K562 (cell line): ENCODE results near the gene IREB2. TPM values are rescaled to one million over a fixed set of nuclear protein-coding genes. Genes with fewer than 3 reads are reported as not detected.
A peak's percentile ranks its signal among the peaks of the same experiment; 100 is the strongest.

ENCODE experiments used
- ATAC-seq: fragments of 200-7000 bp; cut with Tn5 transposase; 3 replicates; pipeline ENCODE4 v1.9.1; 2020; ENCODE audit warnings: moderate library complexity
- BruUV-seq: library from RNA; stranded (reverse); fragments of 400-500 nt; replicated peaks from 2 replicates; lab custom pipeline; 2021; lab: Mats Ljungman, UMichigan
- CTCF ChIA-PET: fragments of 300-600 bp; formaldehyde crosslinking; extraction: SDS; loops from one replicate; lab custom pipeline; 2021; ENCODE audit warnings: low intra/inter-chr PET ratio; lab: Yijun Ruan, JAX
- POLR2A ChIA-PET: fragments of 300-600, 350-650 bp; sonication (Branson Sonifier 250); formaldehyde crosslinking; extraction: SDS; loops from one replicate; lab custom pipeline; 2021; ENCODE audit warnings: antibody characterized with exemption, inconsistent platforms; lab: Yijun Ruan, JAX
- DNase-seq, 4 experiments: peaks; one replicate each; pipeline versions ENCODE4 v3.0.0 to v3.0.0-alpha.2; 2011 to 2018; ENCODE audit warnings: low spot score in 3 of 4, mixed read lengths in 3 of 4; ENCODE audit errors: extremely low read depth in 1 of 4
- FAIRE-seq: peaks from 2 replicates; lab custom pipeline; 2011; peaks lifted over from hg19 to GRCh38; lab: Jason Lieb, UNC
- H2AFZ ChIP-seq: 2 replicates; pipeline ENCODE4 v1.6.0; 2011; ENCODE audit warnings: low read depth, low read length, control low read depth, inconsistent platforms
- H3K27ac ChIP-seq: fragments of 200-600 bp; 3 replicates; pipeline ENCODE4 v1.8.0; 2011; ENCODE audit warnings: low read depth, mild to moderate bottlenecking, control low read depth, inconsistent platforms, low read length, moderate library complexity, mixed read lengths; ENCODE audit errors: extremely low read depth
- H3K27me3 ChIP-seq, 2 experiments: fragments of 300-600 bp in 1 of 2; 2 replicates in 1 of 2; 3 replicates in 1 of 2; pipeline versions ENCODE4 v1.6.0 to v1.8.0; 2011; ENCODE audit warnings: inconsistent platforms in 2 of 2, low read length in 2 of 2, mild to moderate bottlenecking in 1 of 2, mixed read lengths in 1 of 2, moderate library complexity in 1 of 2; ENCODE audit not compliant: control insufficient read depth in 2 of 2, insufficient read depth in 2 of 2
- H3K36me3 ChIP-seq: fragments of 300-600 bp; 3 replicates; pipeline ENCODE4 v1.8.0; 2011; ENCODE audit warnings: mild to moderate bottlenecking, low read length, inconsistent platforms; ENCODE audit not compliant: control insufficient read depth, insufficient read depth
- H3K4me1 ChIP-seq, 2 experiments: fragments of 200-600 bp in 1 of 2; replicated peaks in 1 of 2; 2 replicates in 1 of 2; 3 replicates in 1 of 2; pipeline versions ENCODE4 v1.5.1 to v1.8.0; 2011; ENCODE audit warnings: inconsistent platforms in 2 of 2, low read length in 2 of 2, mild to moderate bottlenecking in 1 of 2, mixed read lengths in 1 of 2, moderate library complexity in 1 of 2; ENCODE audit not compliant: control insufficient read depth in 2 of 2, insufficient read depth in 2 of 2
- H3K4me2 ChIP-seq: 2 replicates; pipeline ENCODE4 v1.6.1; 2011; ENCODE audit warnings: low read length, control low read depth, inconsistent platforms, mixed read lengths; ENCODE audit not compliant: insufficient read depth
- H3K4me3 ChIP-seq: fragments of 200-600 bp; sonication (generic), shearing (Covaris generic); 2 replicates; pipeline ENCODE4 v1.5.1; 2016; ENCODE audit warnings: control low read depth, inconsistent platforms
- H3K79me2 ChIP-seq: fragments of 200-600 bp; 3 replicates; pipeline ENCODE4 v1.8.0; 2011; ENCODE audit warnings: low read length, inconsistent platforms; ENCODE audit not compliant: control insufficient read depth, insufficient read depth
- H3K9ac ChIP-seq, 2 experiments: 2 replicates each; pipeline versions ENCODE4 v1.6.0 to v1.6.1; 2011; ENCODE audit warnings: low read depth in 2 of 2, low read length in 2 of 2, control low read depth in 1 of 2, inconsistent platforms in 1 of 2, mild to moderate bottlenecking in 1 of 2, mixed read lengths in 1 of 2; ENCODE audit not compliant: insufficient read depth in 1 of 2
- H3K9me1 ChIP-seq: one replicate; pipeline ENCODE4 v1.6.0; 2011; ENCODE audit warnings: inconsistent platforms, mild to moderate bottlenecking, low read length, moderate library complexity; ENCODE audit not compliant: control insufficient read depth, insufficient read depth
- H3K9me3 ChIP-seq: replicated peaks from 2 replicates; pipeline ENCODE4 v1.5.1; 2011; ENCODE audit warnings: low read depth, low read length, inconsistent platforms; ENCODE audit not compliant: control insufficient read depth, insufficient read depth
- H4K20me1 ChIP-seq: replicated peaks from 2 replicates; pipeline ENCODE4 v1.6.1; 2011; ENCODE audit warnings: low read length, inconsistent platforms, mixed read lengths; ENCODE audit not compliant: control insufficient read depth, insufficient read depth
- CHD2 ChIP-seq: IDR thresholded peaks from 2 replicates; pipeline ENCODE4 v1.6.1; 2011; ENCODE audit warnings: low read depth, low read length
- EHMT2 ChIP-seq: fragments of 450-650 bp; IDR thresholded peaks from 2 replicates; pipeline ENCODE4 v1.6.1; 2018; ENCODE audit warnings: antibody characterized with exemption
- GATAD2B ChIP-seq: fragments of 450-650 bp; IDR thresholded peaks from 2 replicates; pipeline ENCODE4 v1.6.1; 2017; ENCODE audit warnings: mild to moderate bottlenecking, borderline replicate concordance
- HNRNPH1 ChIP-seq: fragments of 200-400 bp; formaldehyde crosslinking; optimal IDR thresholded peaks from 2 replicates; pipeline ENCODE3; 2017; ENCODE audit warnings: low read depth, mild to moderate bottlenecking, low read length, moderate library complexity
- HNRNPK ChIP-seq: fragments of 200-400 bp; formaldehyde crosslinking; IDR thresholded peaks from one replicate; pipeline ENCODE4 v1.6.1; 2018; ENCODE audit warnings: mild to moderate bottlenecking, low read depth, low read length; ENCODE audit not compliant: poor library complexity, severe bottlenecking
- SRSF3 ChIP-seq: fragments of 200-400 bp; formaldehyde crosslinking; IDR thresholded peaks from 2 replicates; pipeline ENCODE4 v1.6.1; 2016; ENCODE audit warnings: mild to moderate bottlenecking, low read length, moderate library complexity; ENCODE audit not compliant: insufficient read depth
- U2AF1 ChIP-seq: fragments of 200-400 bp; formaldehyde crosslinking; optimal IDR thresholded peaks from 2 replicates; pipeline ENCODE3; 2017; ENCODE audit warnings: mild to moderate bottlenecking, low read depth, low read length, moderate library complexity
- ZBTB17 ChIP-seq: fragments of 450-650 bp; formaldehyde crosslinking; IDR thresholded peaks from 2 replicates; pipeline ENCODE4 v1.4.0; 2020; ENCODE audit warnings: mild to moderate bottlenecking
- ZKSCAN8 ChIP-seq: fragments of 200-800 bp; sonication (Bioruptor generic); IDR thresholded peaks from 2 replicates; pipeline ENCODE4 v1.6.1; 2016; ENCODE audit warnings: missing genetic modification characterization, missing compliant biosample characterization
- WGBS: fragments of 100-300 bp; shearing (Covaris generic); methylation state at CpG from one replicate; pipeline ENCODE4 v1.1.6; 2016; ENCODE audit warnings: low coverage, mixed read lengths; ENCODE audit not compliant: insufficient coverage; ENCODE audit errors: missing lambda C conversion rate; 5-methylcytosine and 5-hydroxymethylcytosine counted together
- in situ Hi-C: fragments of 300-500 bp; cut with MboI; formaldehyde crosslinking; loops from 4 replicates; pipeline ENCODE4 v1.15.0; 2018; ENCODE audit warnings: inconsistent platforms, mixed read lengths
- intact Hi-C: fragments of 100-400 bp; cut with micrococcal nuclease; formaldehyde crosslinking; loops from 2 replicates; pipeline ENCODE4 v1.14.2; 2022
- polyA plus RNA-seq, 8 experiments: library from polyadenylated mRNA; depleted of rRNA in 4 of 8; stranded (reverse) in 5 of 8; unstranded in 3 of 8; fragments of >200 nt; fragmentation: Nextera tagmentation in 2 of 8; fragmentation: Illumina TruSeq in 1 of 8; extraction: Ambion mirVana in 2 of 8; extraction: Trizol in 1 of 8; gene quantifications; 2 replicates each; pipeline versions ENCODE4 v1.2.1 to v1.2.3, GENCODE V29; 2011 to 2014; ENCODE audit warnings: inconsistent platforms in 1 of 8, missing spikeins in 1 of 8
- total RNA-seq, 7 experiments: library from RNA; depleted of rRNA in 6 of 7; stranded (reverse); fragments of >200 nt in 6 of 7; fragmentation: Illumina TruSeq in 2 of 7; extraction: Trizol in 2 of 7; gene quantifications; 2 replicates each; pipeline versions ENCODE4 v1.2.1 to v1.2.3, GENCODE V29; 2011 to 2021; ENCODE audit warnings: low replicate concordance in 1 of 7
- TF ChIP-seq, protein P1 (sequence below), 2 experiments: fragments of 450-650 bp; IDR thresholded peaks; 2 replicates each; pipeline ENCODE4 v1.6.1; 2016
- TF ChIP-seq, protein P2 (sequence below): fragments of 450-650 bp; IDR thresholded peaks from 2 replicates; pipeline ENCODE4 v1.6.1; 2014; ENCODE audit warnings: low read depth, mild to moderate bottlenecking, moderate library complexity, borderline replicate concordance
- TF ChIP-seq, protein P3 (sequence below): fragments of 250-450 bp; sonication (Bioruptor Pico); IDR thresholded peaks from 2 replicates; pipeline ENCODE4 v1.5.0; 2021

Gene IREB2
- total and polyA plus RNA-seq, 9 of the 15 experiments (the other 6 are each of a cell fraction or from before 2014, with no cell fraction given) = 16.8 to 61.7 (median 34.0) TPM

DNA sequence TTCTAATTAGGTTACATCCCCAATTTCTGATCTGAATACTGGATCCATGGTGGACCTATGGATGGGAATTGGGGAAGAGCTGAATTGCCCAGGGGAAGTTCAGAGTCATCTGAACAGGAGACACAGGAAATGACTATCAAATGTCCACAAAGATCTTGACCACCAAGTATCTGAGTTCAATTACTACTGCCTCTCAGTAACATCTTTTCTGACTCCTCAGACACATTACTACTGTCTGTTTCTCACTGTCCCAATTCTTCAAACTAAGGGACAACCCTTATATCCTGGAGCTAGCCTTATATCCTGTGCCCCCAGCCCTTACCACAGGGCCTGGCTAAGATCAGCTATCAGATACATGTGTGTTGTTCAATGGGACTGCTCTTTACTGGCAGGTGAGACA lies 10.1 kb upstream of the IREB2 start:
- intact Hi-C loops (no loop called here), in situ Hi-C loops (no loop called here)
- Histone ChIP-seq H3K36me3 (no peaks in the 10 kb centered on the region), H3K4me1 (no peaks in the 10 kb centered on the region; a peak in 3 of 5 replicates), H3K4me2 (no peak overlapping the region), H3K27me3 (no peaks in the 10 kb centered on the region), H3K27ac (no peak overlapping the region), H3K79me2 (no peaks in the 10 kb centered on the region), H3K9me3 (no peaks in the 10 kb centered on the region), H4K20me1 (no peaks in the 10 kb centered on the region), H2AFZ (peak overlapping the region; percentile 82), H3K9me1 (no peaks in the 10 kb centered on the region), H3K4me3 (no peak overlapping the region), H3K9ac (no peak overlapping the region)
- POLR2A ChIA-PET = interaction anchor here (3.6 kb wide), 1 partner anchor 10 kb away, joined by 17 read pairs; the partner anchor contains the start of gene IREB2
- TF ChIP-seq ZBTB17 (peak; percentile 97), EHMT2 (0 out of 2 replicates have a peak, but pooled peaks have one; percentile 12), U2AF1 (no peak)
- TF ChIP-seq, protein P1, sequence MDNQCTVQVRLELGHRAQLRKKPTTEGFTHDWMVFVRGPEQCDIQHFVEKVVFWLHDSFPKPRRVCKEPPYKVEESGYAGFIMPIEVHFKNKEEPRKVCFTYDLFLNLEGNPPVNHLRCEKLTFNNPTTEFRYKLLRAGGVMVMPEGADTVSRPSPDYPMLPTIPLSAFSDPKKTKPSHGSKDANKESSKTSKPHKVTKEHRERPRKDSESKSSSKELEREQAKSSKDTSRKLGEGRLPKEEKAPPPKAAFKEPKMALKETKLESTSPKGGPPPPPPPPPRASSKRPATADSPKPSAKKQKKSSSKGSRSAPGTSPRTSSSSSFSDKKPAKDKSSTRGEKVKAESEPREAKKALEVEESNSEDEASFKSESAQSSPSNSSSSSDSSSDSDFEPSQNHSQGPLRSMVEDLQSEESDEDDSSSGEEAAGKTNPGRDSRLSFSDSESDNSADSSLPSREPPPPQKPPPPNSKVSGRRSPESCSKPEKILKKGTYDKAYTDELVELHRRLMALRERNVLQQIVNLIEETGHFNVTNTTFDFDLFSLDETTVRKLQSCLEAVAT (IDR thresholded peaks at IDR 0.05) = peak in 1 of 2 experiments; percentile 93; a peak in 2 of 4 replicates
- CTCF ChIA-PET = no interaction called here
- no TSS peak for BruUV-seq
- FAIRE-seq = no peak
- ATAC-seq = peak; percentile 54
- no peak for DNase-seq

DNA sequence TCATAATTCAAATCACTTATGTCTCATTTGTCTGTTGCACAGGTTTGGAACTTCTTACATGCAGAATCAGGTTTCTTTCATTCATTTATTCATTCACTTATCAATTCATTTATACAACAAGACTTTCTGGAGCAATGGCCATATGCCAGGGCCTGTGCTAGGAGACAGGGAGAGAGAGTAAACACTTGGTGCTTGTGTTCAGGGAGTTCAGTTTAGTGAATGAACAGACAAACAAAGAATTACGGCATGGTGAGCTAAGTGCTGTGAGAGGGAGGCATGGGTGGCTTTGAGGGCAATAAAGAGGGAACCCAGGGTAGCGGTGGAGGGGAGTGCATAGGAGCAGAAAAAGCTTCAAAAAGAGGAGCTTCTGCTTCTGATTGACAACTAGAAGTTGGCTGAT lies 8.5 kb upstream of the IREB2 start:
- Histone ChIP-seq H3K4me2 (no peak overlapping the region), H3K9me3 (no peaks in the 10 kb centered on the region), H3K27me3 (no peaks in the 10 kb centered on the region), H3K27ac (no peak overlapping the region), H3K4me1 (peaks cover 0 to 2% of the 10 kb centered on the region in 2 experiments; a peak in 4 of 5 replicates), H3K4me3 (no peak overlapping the region), H4K20me1 (no peaks in the 10 kb centered on the region), H3K9me1 (no peaks in the 10 kb centered on the region), H3K9ac (no peak overlapping the region; a peak in 1 of 4 replicates), H3K36me3 (no peaks in the 10 kb centered on the region), H2AFZ (no peak overlapping the region), H3K79me2 (no peaks in the 10 kb centered on the region)
- 44% methylated on average over 2 of the region's 2 CpGs for WGBS
- POLR2A ChIA-PET = interaction anchor here (3.6 kb wide), 1 partner anchor 9 kb away, joined by 17 read pairs; the partner anchor contains the start of gene IREB2
- CTCF ChIA-PET = no interaction called here
- DNase-seq (no peak), ATAC-seq (no peak), FAIRE-seq (no peak)
- in situ Hi-C loops = no loop called here
- intact Hi-C loops = no loop called here
- no TSS peak for BruUV-seq
- TF ChIP-seq HNRNPH1 = no peak
- TF ChIP-seq GATAD2B = no peak
- TF ChIP-seq CHD2 = no peak
- TF ChIP-seq ZKSCAN8 = no peak
- TF ChIP-seq, protein P2, sequence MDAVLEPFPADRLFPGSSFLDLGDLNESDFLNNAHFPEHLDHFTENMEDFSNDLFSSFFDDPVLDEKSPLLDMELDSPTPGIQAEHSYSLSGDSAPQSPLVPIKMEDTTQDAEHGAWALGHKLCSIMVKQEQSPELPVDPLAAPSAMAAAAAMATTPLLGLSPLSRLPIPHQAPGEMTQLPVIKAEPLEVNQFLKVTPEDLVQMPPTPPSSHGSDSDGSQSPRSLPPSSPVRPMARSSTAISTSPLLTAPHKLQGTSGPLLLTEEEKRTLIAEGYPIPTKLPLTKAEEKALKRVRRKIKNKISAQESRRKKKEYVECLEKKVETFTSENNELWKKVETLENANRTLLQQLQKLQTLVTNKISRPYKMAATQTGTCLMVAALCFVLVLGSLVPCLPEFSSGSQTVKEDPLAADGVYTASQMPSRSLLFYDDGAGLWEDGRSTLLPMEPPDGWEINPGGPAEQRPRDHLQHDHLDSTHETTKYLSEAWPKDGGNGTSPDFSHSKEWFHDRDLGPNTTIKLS = no peak
- TF ChIP-seq HNRNPK = no peak
- TF ChIP-seq SRSF3 = no peak
- TF ChIP-seq, protein P3, sequence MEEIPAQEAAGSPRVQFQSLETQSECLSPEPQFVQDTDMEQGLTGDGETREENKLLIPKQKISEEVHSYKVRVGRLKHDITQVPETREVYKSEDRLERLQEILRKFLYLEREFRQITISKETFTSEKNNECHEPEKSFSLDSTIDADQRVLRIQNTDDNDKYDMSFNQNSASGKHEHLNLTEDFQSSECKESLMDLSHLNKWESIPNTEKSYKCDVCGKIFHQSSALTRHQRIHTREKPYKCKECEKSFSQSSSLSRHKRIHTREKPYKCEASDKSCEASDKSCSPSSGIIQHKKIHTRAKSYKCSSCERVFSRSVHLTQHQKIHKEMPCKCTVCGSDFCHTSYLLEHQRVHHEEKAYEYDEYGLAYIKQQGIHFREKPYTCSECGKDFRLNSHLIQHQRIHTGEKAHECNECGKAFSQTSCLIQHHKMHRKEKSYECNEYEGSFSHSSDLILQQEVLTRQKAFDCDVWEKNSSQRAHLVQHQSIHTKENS (CRISPR knock-in tag) = no peak
